ENCODE results near the gene KRT82.

Gene KRT82

DNA sequence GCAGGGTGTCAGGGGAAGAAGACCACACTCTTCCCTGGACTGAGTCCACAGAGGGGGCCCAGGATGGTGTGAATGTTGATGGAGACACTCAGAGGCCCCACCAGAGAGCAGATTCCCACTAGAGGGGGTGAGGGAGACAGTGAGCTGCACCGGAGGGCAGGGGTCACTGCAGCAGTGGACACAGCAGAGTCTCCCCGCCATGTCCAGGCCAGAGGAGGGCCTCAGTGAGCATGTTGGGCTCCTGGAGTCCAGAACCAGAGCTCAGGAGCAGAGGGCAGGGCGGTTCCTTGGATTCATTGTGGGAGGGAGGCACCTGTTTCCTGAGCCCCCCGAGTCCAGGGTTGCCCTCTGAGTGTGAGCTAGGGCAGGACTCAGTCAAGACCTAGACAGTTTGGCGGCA, 1.8 kb upstream of the KRT82 start:
- DNase-seq (ENCODE audit: insufficient read length, low spot score) (no peak), FAIRE-seq (no peak)
- TF ChIP-seq POLR2A (IDR thresholded peaks at IDR 0.05; ENCODE audit: low read depth, low read length): no peak

DNA sequence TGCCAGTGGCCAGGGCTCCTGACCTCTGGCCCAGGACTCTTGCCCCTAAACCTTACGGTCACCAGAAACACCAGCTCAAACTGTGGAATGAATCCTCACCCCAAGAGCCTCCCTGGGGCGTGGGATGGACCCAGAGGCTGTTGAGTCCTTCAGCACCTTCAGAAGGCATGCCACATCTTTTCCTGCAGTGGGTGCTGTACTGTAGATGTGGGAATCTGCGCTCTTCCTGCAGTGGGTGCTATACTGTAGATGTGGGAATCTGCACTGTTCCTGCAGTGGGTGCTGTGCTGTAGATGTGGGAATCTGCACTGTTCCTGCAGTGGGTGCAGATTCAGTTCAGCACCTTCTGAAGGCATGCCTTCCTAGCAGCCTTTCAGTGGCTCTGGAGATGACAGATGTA, 1.2 kb downstream of the KRT82 start:
- no peak for DNase-seq (ENCODE audit: insufficient read length, low spot score)
- TF ChIP-seq POLR2A (IDR thresholded peaks at IDR 0.05; ENCODE audit: low read depth, low read length): no peak
- no peak for FAIRE-seq

DNA sequence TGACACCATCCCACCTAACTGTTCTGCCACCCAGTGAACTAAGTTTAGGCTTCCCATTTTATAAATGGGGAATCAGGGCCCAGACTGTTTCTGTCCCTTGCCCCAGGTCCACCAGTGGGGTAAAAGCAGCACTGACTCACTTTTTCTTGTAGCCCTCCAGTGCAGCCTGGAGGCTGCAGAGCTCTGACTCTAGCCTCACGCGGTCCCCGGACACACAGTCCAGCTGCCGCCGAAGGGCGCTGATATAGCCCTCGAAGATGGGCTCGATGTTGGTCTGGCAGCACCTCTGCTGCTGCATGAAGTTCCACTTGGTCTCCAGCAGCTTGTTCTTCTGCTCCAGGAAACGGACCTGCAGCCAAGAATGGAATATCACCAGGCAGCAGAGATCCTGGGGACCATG, 2.6 kb downstream of the KRT82 start:
- FAIRE-seq (no peak), DNase-seq (ENCODE audit: insufficient read length, low spot score) (no peak)
- TF ChIP-seq POLR2A (IDR thresholded peaks at IDR 0.05; ENCODE audit: low read depth, low read length): no peak

DNA sequence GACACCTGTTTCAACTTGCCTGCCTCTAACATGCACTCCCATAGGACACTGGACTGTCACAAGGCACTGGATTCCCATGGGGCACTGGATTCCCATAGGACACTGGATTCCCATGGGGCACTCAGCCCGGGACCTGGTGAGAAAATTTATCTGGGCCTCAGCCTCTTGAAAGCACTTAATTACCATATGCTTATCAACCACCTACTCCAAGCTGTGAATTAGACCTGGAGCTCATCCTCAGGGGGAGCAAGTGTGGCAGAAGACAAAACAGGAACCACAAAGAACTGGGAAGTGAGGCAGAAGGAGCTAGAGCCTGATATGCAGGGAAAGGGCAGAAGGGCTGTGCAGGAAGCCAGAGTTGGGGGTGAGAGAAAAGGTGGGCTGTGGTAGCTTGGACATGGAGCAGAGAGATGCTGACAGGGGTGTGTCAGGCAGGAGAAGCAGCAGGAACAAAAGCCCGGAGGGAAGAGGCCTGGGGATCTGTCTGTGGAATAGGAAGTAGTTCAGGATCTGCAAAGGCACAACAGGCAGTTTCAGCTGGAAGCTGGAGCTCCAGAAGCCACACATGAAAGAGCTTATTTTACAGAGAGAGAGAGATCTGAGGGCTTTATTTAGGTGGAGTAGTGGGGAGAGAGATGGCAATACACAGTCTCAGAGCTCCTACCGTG, 3.1 kb downstream of the KRT82 start:
- FAIRE-seq: no peak
- DNase-seq (ENCODE audit: insufficient read length, low spot score): no peak
- no peak for TF ChIP-seq POLR2A (IDR thresholded peaks at IDR 0.05; ENCODE audit: low read depth, low read length)

DNA sequence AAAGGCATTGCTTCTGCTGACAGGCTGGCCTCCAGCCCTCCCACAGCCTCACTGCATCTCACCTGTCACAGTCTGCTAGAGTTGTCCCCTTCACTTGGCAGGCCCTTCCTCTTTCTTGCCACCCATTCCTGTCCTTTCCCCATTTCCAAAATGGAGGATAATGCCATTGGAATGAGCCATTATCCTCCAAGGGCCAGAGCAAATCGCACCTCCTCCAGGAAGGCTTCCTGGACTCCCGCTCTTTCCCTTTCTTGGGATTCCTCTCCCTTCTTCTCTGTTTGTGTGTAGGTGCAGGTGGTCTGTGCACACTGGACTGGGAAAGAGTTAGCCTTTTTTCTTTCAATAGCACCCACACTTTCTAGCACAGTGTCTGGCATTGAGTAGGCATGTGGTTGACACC, 3.8 kb downstream of the KRT82 start:
- FAIRE-seq (no peak), DNase-seq (ENCODE audit: insufficient read length, low spot score) (no peak)
- TF ChIP-seq POLR2A (IDR thresholded peaks at IDR 0.05; ENCODE audit: low read depth, low read length): no peak

DNA sequence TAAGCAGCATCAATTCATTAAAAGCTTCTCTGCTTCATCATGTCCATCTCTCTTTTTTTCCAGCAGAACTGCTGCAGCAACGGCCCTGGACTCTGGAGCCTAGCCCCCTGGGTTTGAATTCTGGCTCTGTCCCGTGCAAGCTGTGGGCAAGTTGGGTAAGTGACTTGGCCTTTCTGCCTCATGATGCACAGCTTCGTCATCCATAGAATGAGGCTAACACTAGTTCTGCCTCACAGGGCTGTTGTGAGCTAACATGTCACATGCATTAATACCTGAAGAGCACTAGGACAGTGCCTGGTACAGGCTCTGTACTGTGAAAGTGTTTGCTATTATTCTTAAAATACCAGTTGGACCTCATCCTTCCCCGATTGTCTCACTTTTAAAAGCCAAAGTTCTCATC, 4.2 kb downstream of the KRT82 start:
- TF ChIP-seq POLR2A (IDR thresholded peaks at IDR 0.05; ENCODE audit: low read depth, low read length): no peak
- DNase-seq (ENCODE audit: insufficient read length, low spot score) (no peak), FAIRE-seq (no peak)

DNA sequence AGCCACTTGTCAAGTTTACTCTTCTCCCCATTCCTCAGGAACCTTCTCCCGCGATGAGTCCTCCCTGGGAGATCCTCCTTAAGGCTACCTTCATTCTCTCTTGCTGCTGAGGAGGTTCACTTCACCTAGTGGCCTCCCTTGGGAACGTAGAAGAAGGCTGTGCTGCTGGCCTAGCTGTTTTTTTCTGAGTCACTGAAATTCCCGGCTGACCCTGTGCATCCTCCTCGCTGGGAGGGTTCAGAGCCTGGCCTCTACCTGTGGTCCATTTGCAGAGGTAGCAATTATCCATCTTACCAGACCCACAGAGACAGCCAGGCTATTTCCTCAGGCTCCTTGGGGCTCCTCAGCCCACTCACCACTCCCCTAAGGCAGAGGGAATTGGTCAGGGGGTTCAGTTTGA, 4.6 kb downstream of the KRT82 start:
- DNase-seq (ENCODE audit: insufficient read length, low spot score) (no peak), FAIRE-seq (no peak)
- no peak for TF ChIP-seq POLR2A (IDR thresholded peaks at IDR 0.05; ENCODE audit: low read depth, low read length)

DNA sequence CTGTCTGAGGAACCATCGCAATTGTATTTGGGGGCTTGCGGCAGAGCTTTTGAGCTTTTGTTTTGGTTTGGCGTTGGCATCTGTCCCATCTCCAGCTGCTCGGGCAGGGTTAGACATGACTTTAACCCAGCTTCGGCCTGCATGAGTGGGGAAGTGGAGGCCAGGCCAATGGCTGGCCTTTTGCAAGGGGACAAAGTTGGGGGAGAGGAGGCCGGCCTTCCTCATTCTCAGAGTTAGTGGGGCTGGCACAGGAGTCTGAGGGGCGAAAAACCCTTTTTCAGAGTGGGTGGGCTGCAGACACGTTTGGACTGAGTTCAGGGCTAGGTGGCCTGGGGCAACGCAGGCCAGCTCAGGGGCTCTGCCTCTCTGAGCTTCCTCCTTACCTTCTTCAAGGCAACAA, 5.2 kb downstream of the KRT82 start:
- no peak for TF ChIP-seq POLR2A (IDR thresholded peaks at IDR 0.05; ENCODE audit: low read depth, low read length)
- no peak for DNase-seq (ENCODE audit: insufficient read length, low spot score)
- no peak for FAIRE-seq

DNA sequence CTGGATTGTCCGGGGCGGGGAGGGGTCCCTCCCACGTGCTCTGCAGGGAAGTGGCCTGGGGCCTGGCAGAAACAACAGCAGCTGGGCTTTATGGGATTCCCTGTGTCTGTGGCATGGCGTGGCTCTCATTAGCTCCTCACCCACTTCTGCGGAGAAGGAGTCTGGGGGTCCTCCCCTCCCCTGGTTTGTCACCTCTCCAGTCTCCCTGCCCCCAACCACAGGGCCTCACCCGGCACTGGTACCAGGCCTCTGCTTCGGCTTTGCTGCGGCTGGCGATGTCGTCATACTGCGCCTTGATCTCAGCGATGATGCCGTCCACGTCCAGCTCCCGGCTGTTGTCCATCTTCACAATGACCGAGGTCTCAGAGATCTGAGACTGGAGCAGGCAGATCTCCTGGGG, 6.4 kb downstream of the KRT82 start:
- FAIRE-seq: no peak
- TF ChIP-seq POLR2A (IDR thresholded peaks at IDR 0.05; ENCODE audit: low read depth, low read length): no peak
- no peak for DNase-seq (ENCODE audit: insufficient read length, low spot score)

DNA sequence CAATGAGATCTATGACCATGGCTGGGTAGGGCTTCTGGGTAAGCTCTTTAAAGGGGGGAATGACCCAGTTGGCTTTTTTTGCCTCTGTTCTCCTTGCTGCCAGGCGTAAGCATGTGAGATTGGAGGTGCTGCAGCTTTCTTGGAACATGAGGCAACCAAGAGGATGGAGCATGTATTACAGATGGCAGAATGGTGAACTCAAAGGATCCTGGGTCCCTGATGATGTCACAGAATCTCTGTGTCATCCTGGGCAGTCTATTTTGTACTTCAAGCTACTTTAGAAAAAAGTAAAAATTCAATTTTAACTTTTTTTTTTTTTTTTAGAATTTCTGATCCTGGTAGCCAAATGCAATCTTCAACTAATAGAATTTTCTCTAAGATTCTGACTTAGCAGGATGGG, 8.0 kb downstream of the KRT82 start:
- peak; percentile 29 for DNase-seq (ENCODE audit: insufficient read length, low spot score)
- no peak for FAIRE-seq
- no peak for TF ChIP-seq POLR2A (IDR thresholded peaks at IDR 0.05; ENCODE audit: low read depth, low read length)

DNA sequence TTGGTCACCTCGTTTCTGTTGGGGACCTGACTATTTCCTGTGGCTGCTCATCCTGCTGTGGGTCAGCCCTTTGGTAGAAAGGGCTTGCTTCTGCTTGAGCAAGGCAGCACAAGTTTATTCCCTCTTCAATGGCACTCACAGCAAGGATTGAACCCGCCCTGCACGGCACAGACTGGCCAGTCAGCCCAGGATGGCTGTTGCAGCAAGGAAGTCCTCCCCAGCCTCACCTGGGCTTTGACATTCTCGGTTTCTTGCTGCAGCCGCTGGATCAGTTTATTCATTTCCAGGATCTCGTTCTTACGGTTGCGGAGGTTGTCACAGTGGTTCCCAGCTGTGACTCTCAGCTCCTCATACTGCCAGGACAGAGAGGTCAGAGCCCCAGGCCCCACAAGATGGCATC, 9.5 kb downstream of the KRT82 start:
- FAIRE-seq (no peak), DNase-seq (ENCODE audit: insufficient read length, low spot score) (no peak)
- TF ChIP-seq POLR2A (IDR thresholded peaks at IDR 0.05; ENCODE audit: low read depth, low read length): no peak

DNA sequence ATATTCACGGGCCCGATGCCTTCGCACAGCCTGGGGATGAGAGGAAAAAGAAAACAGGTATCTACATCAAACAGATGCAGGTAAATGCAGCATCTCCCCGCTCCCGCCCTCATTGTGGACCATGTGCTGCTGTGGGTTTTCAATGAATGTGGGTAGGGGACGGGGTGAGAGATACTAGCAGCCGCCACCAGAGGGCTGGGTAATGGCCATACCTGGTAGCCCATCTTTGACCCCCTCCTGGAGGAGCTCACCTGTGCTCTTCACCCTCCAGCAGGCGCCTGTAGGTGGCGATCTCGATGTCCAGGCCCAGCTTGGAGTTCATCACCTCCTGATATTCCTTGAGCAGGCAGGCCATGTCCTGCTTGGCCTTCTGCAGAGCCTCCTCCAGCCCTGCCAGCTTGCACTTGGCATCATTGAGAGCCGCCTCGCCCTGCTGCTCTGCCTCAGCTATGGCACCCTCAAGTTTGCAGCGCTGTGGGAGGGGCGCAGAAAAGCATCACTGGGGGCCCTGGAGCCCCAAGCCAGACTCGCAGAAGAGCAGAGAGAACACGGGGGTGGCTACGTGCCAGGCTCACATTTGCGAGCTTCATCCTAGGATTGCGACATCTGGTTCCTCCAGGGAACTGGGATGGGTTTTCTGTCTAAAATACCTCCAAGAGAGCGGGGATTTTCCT, 10.2 kb downstream of the KRT82 start:
- DNase-seq (ENCODE audit: insufficient read length, low spot score) (no peak), FAIRE-seq (no peak)
- TF ChIP-seq POLR2A (IDR thresholded peaks at IDR 0.05; ENCODE audit: low read depth, low read length): no peak

DNA sequence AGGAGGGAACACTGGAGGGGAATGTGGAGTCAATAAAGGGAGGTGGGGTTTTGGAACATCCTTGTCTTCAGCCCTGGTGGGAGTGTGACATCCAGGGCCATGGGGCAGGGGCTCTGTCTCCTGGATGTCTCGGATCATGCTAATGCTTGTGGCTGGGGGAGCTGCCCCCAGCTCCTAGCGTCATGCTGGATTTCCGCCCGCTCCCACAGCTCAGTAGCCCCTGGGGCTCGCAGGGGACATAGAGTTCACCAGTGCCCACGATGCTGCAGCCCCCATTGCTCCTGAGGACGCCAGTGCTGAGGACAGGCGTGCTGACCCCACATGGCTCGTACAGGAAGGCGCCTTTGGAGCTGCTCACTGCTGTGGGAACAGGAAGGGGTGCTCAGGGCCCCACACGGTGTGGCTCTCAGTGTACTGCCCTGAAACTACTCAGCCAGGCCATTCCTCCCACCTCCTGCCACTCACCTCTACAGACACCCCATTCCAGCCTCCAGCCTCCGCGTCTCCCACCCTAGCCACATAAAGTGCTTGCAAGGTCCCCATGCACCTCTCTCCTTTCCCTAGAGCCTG, 11.2 kb downstream of the KRT82 start:
- DNase-seq (ENCODE audit: insufficient read length, low spot score): no peak
- no peak for TF ChIP-seq POLR2A (IDR thresholded peaks at IDR 0.05; ENCODE audit: low read depth, low read length)
- no peak for FAIRE-seq

DNA sequence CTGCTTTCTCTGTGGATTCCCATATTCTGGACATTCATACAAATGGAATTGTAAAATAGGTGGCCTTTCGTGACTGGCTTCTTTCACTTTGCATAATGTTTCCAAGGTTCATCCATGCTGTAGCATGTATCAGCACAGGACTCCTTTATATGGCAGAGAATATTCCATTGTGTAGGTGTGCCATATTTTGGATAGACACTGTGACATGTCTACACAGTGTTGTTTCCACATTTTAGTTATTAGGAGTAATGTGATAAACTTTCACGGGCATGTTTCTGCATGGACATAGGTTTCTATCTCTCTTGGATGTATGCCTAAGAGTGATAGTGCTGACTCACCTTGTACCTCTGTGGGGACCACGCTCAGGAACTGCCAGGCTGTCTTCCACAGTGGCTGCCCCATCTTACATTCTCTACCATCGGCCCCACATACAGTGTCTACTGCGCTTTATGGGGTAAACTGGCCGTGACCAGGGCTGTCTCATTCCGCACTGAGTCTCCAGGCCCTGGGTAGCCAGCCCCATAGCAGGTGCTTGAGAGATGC, 13.6 kb downstream of the KRT82 start:
- no peak for TF ChIP-seq POLR2A (IDR thresholded peaks at IDR 0.05; ENCODE audit: low read depth, low read length)
- DNase-seq (ENCODE audit: insufficient read length, low spot score) (no peak), FAIRE-seq (no peak)

DNA sequence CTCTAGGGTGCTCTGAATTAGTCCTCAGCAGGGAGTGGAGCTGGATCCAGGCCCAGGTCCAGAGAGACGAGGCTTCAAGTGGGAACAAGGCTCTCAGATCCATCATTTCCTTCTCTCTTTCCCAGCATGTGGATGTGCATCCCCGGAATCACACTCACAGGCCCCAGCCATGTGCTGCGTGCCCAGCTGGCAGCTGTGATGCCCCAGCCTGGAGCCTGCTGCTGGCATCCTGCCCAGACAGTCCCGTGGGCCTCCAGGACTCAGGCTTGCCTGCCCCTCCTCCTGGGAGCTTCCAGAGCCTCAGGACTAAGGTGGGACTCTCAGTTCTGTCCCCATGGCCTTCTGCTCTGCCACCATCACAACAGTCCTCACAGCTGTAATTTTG, 14.5 kb downstream of the KRT82 start:
- TF ChIP-seq POLR2A (IDR thresholded peaks at IDR 0.05; ENCODE audit: low read depth, low read length): no peak
- FAIRE-seq (no peak), DNase-seq (ENCODE audit: insufficient read length, low spot score) (no peak)

Measured in H54 (cell line).